Neural cell (in vitro differentiated cells): Measurements from ENCODE around the gene ENTREP3.

Source experiments
- EP300 ChIP-seq: fragments of 450-650 bp; conservative IDR thresholded peaks from 2 replicates; pipeline ENCODE4 v1.6.1; 2014; ENCODE audit warnings: antibody characterized with exemption, mild to moderate bottlenecking, moderate library complexity; ENCODE audit not compliant: poor library complexity, severe bottlenecking
- EZH2 ChIP-seq: fragments of 200-600, 300-800 bp; shearing (Covaris generic), sonication (generic); IDR thresholded peaks from 2 replicates; pipeline ENCODE4 v1.6.1; 2014; ENCODE audit warnings: antibody characterized with exemption, low read length, borderline replicate concordance, mild to moderate bottlenecking; ENCODE audit not compliant: insufficient read depth, poor library complexity, severe bottlenecking
- POLR2AphosphoS5 ChIP-seq: IDR thresholded peaks from 2 replicates; pipeline ENCODE4 v1.6.1; 2012
- RAD21 ChIP-seq: fragments of 450-650 bp; conservative IDR thresholded peaks from 2 replicates; pipeline ENCODE4 v1.6.1; 2014; ENCODE audit warnings: antibody characterized with exemption, mild to moderate bottlenecking, moderate library complexity
- SMC3 ChIP-seq: fragments of 450-650 bp; conservative IDR thresholded peaks from 2 replicates; pipeline ENCODE4 v1.6.1; 2014; ENCODE audit warnings: antibody characterized with exemption, mild to moderate bottlenecking, moderate library complexity; ENCODE audit not compliant: poor library complexity
- TAF1 ChIP-seq: IDR thresholded peaks from 2 replicates; pipeline ENCODE4 v1.6.1; 2012; ENCODE audit warnings: low read depth
- TF ChIP-seq, protein P1 (sequence below): fragments of 450-650 bp; IDR thresholded peaks from 2 replicates; pipeline ENCODE4 v1.5.1; 2014; ENCODE audit warnings: antibody characterized with exemption, mild to moderate bottlenecking, moderate library complexity; ENCODE audit not compliant: poor library complexity, severe bottlenecking
- TF ChIP-seq, protein P2 (sequence below): IDR thresholded peaks from 2 replicates; pipeline ENCODE4 v1.6.1; 2012; ENCODE audit warnings: borderline replicate concordance

DNA sequence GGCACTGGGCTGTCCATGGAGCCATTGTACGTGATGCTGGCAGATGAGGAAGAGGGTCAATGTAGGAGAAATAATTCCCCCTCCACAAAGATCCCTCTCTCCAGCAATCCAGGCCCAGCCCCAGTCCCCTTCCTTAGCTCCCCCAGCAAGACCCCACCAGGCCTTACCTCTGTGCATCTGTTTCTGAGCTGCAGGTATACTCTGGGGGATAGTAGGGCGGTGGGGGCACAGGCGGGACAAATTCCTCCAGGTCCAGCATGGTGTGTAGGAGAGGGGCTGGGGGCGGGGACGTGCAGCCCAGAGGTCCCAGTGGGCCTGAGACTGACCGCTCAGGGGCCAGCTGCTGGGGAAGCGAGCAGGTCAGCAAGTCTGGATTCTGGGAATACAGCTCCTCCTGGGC, 3.7 kb downstream of the ENTREP3 start:
- TF ChIP-seq, protein P1, sequence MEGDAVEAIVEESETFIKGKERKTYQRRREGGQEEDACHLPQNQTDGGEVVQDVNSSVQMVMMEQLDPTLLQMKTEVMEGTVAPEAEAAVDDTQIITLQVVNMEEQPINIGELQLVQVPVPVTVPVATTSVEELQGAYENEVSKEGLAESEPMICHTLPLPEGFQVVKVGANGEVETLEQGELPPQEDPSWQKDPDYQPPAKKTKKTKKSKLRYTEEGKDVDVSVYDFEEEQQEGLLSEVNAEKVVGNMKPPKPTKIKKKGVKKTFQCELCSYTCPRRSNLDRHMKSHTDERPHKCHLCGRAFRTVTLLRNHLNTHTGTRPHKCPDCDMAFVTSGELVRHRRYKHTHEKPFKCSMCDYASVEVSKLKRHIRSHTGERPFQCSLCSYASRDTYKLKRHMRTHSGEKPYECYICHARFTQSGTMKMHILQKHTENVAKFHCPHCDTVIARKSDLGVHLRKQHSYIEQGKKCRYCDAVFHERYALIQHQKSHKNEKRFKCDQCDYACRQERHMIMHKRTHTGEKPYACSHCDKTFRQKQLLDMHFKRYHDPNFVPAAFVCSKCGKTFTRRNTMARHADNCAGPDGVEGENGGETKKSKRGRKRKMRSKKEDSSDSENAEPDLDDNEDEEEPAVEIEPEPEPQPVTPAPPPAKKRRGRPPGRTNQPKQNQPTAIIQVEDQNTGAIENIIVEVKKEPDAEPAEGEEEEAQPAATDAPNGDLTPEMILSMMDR: no peak
- TF ChIP-seq TAF1: no peak
- no peak for TF ChIP-seq SMC3
- TF ChIP-seq EP300: no peak
- no peak for TF ChIP-seq POLR2AphosphoS5
- no peak for TF ChIP-seq RAD21
- TF ChIP-seq EZH2: no peak
- TF ChIP-seq, protein P2, sequence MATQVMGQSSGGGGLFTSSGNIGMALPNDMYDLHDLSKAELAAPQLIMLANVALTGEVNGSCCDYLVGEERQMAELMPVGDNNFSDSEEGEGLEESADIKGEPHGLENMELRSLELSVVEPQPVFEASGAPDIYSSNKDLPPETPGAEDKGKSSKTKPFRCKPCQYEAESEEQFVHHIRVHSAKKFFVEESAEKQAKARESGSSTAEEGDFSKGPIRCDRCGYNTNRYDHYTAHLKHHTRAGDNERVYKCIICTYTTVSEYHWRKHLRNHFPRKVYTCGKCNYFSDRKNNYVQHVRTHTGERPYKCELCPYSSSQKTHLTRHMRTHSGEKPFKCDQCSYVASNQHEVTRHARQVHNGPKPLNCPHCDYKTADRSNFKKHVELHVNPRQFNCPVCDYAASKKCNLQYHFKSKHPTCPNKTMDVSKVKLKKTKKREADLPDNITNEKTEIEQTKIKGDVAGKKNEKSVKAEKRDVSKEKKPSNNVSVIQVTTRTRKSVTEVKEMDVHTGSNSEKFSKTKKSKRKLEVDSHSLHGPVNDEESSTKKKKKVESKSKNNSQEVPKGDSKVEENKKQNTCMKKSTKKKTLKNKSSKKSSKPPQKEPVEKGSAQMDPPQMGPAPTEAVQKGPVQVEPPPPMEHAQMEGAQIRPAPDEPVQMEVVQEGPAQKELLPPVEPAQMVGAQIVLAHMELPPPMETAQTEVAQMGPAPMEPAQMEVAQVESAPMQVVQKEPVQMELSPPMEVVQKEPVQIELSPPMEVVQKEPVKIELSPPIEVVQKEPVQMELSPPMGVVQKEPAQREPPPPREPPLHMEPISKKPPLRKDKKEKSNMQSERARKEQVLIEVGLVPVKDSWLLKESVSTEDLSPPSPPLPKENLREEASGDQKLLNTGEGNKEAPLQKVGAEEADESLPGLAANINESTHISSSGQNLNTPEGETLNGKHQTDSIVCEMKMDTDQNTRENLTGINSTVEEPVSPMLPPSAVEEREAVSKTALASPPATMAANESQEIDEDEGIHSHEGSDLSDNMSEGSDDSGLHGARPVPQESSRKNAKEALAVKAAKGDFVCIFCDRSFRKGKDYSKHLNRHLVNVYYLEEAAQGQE: no peak
